Smooth muscle cell (in vitro differentiated cells): ENCODE results near the gene AFAP1. TPM values are rescaled to one million over a fixed set of nuclear protein-coding genes. Genes with fewer than 3 reads are reported as not detected.
A peak's percentile ranks its signal among the peaks of the same experiment; 100 is the strongest.

ENCODE experiments used
- DNase-seq: peaks from one replicate; lab custom pipeline; 2025; ENCODE audit not compliant: unreplicated experiment; lab: John Stamatoyannopoulos, UW
- H2AFZ ChIP-seq: fragments of 200-600 bp; sonication (generic); 2 replicates; pipeline ENCODE4 v1.6.0; 2016; ENCODE audit warnings: antibody characterized with exemption, low read depth, mild to moderate bottlenecking
- H3F3A ChIP-seq: fragments of 200-600 bp; sonication (generic); 2 replicates; pipeline ENCODE4 v1.6.0; 2017; ENCODE audit warnings: antibody characterized with exemption, low read depth
- H3K27ac ChIP-seq: fragments of 200-600 bp; sonication (generic); 2 replicates; pipeline ENCODE4 v1.5.1; 2016; ENCODE audit warnings: low read depth, mild to moderate bottlenecking
- H3K27me3 ChIP-seq: fragments of 200-600 bp; sonication (generic); 2 replicates; pipeline ENCODE4 v1.6.1; 2016; ENCODE audit warnings: low read depth, mild to moderate bottlenecking
- H3K36me3 ChIP-seq: fragments of 200-600 bp; sonication (generic); 2 replicates; pipeline ENCODE4 v1.5.1; 2016; ENCODE audit warnings: low read depth
- H3K4me1 ChIP-seq: fragments of 200-600 bp; sonication (generic); 2 replicates; pipeline ENCODE4 v1.5.1; 2016; ENCODE audit warnings: low read depth
- H3K4me2 ChIP-seq: fragments of 200-600 bp; sonication (generic); 2 replicates; pipeline ENCODE4 v1.6.0; 2016; ENCODE audit warnings: mild to moderate bottlenecking
- H3K4me3 ChIP-seq: fragments of 200-600 bp; sonication (generic); 2 replicates; pipeline ENCODE4 v1.5.1; 2016; ENCODE audit warnings: mild to moderate bottlenecking
- H3K79me2 ChIP-seq: fragments of 200-600 bp; sonication (generic); 2 replicates; pipeline ENCODE4 v1.6.0; 2016; ENCODE audit warnings: low read depth, mild to moderate bottlenecking
- H3K9ac ChIP-seq: fragments of 200-600 bp; sonication (generic); 2 replicates; pipeline ENCODE4 v1.6.0; 2016; ENCODE audit warnings: low read depth
- H3K9me3 ChIP-seq: fragments of 200-600 bp; sonication (generic); replicated peaks from 2 replicates; pipeline ENCODE4 v1.5.1; 2016; ENCODE audit warnings: low read depth
- H4K20me1 ChIP-seq: fragments of 200-600 bp; sonication (generic); 2 replicates; pipeline ENCODE4 v1.6.0; 2016; ENCODE audit warnings: low read depth
- WGBS: methylation state at CpG from one replicate; pipeline ENCODE4 v1.1.7; 2016; ENCODE audit warnings: low lambda C conversion rate; 5-methylcytosine and 5-hydroxymethylcytosine counted together
- polyA plus RNA-seq: library from polyadenylated mRNA; unstranded; fragments of >200 nt; fragmentation: Nextera tagmentation; extraction: Ambion mirVana; gene quantifications from 2 replicates; pipeline ENCODE4 v1.2.1, GENCODE V29; 2016
- total RNA-seq: library from RNA; depleted of rRNA; stranded (reverse); fragments of >200 nt; gene quantifications from 2 replicates; pipeline ENCODE4 v1.2.3, GENCODE V29; 2014
- TF ChIP-seq, protein P1 (sequence below): fragments of 200-600 bp; sonication (generic); IDR thresholded peaks from 2 replicates; pipeline ENCODE4 v1.5.1; 2017; ENCODE audit warnings: borderline replicate concordance, mild to moderate bottlenecking, antibody characterized with exemption; ENCODE audit not compliant: insufficient read depth, poor library complexity, severe bottlenecking

AFAP1 gene
- total and polyA plus RNA-seq, 2 experiments from 2014 or later: 12.6 to 24.8 TPM

DNA sequence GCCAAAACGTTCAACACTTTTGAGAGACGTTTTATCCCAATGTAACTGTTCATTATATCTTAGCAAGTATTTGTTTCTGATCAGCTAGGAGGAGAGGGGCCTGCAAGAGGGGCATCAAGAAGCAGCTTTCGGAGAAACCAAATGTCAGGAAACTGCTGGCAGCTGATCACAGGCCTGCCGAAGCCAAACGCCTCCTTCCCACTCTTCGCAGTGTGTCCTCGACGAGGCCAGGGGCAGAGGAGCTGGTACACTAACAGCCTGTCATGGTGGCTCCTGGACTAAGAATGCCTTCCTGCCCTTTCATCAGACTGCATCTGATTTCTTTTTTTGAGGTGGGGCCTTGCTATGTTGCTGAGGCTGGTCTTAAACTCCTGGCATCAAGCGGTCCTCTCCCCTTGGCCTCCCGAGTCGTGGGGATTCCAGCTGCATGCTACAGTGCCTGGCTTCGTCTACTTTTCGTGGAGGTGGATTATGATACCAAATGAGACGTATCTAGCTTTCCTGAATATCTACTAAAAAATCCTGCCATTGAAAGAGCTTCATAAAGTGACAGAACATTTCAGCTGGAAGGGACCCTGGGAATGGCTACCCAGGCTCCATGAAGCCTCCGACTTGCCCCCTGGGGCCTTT is 134.8 kb downstream of the AFAP1 start:
- no peak overlapping the region for H3K27ac ChIP-seq
- peaks cover 14% of the 10 kb centered on the region for H3K36me3 ChIP-seq
- DNase-seq: no peak
- no peak overlapping the region for H3K9ac ChIP-seq
- no peak overlapping the region for H3K4me3 ChIP-seq
- peaks cover 14% of the 10 kb centered on the region for H3K4me1 ChIP-seq
- H4K20me1 ChIP-seq: peaks cover 22% of the 10 kb centered on the region
- H3K79me2 ChIP-seq: no peaks in the 10 kb centered on the region
- TF ChIP-seq, protein P1, sequence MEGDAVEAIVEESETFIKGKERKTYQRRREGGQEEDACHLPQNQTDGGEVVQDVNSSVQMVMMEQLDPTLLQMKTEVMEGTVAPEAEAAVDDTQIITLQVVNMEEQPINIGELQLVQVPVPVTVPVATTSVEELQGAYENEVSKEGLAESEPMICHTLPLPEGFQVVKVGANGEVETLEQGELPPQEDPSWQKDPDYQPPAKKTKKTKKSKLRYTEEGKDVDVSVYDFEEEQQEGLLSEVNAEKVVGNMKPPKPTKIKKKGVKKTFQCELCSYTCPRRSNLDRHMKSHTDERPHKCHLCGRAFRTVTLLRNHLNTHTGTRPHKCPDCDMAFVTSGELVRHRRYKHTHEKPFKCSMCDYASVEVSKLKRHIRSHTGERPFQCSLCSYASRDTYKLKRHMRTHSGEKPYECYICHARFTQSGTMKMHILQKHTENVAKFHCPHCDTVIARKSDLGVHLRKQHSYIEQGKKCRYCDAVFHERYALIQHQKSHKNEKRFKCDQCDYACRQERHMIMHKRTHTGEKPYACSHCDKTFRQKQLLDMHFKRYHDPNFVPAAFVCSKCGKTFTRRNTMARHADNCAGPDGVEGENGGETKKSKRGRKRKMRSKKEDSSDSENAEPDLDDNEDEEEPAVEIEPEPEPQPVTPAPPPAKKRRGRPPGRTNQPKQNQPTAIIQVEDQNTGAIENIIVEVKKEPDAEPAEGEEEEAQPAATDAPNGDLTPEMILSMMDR: no peak
- H3K9me3 ChIP-seq: no peaks in the 10 kb centered on the region
- 91% methylated on average over 15 of the region's 15 CpGs for WGBS
- H3F3A ChIP-seq: peaks cover 13% of the 10 kb centered on the region
- no peak overlapping the region for H3K4me2 ChIP-seq
- H2AFZ ChIP-seq: no peak overlapping the region
- H3K27me3 ChIP-seq: no peaks in the 10 kb centered on the region

DNA sequence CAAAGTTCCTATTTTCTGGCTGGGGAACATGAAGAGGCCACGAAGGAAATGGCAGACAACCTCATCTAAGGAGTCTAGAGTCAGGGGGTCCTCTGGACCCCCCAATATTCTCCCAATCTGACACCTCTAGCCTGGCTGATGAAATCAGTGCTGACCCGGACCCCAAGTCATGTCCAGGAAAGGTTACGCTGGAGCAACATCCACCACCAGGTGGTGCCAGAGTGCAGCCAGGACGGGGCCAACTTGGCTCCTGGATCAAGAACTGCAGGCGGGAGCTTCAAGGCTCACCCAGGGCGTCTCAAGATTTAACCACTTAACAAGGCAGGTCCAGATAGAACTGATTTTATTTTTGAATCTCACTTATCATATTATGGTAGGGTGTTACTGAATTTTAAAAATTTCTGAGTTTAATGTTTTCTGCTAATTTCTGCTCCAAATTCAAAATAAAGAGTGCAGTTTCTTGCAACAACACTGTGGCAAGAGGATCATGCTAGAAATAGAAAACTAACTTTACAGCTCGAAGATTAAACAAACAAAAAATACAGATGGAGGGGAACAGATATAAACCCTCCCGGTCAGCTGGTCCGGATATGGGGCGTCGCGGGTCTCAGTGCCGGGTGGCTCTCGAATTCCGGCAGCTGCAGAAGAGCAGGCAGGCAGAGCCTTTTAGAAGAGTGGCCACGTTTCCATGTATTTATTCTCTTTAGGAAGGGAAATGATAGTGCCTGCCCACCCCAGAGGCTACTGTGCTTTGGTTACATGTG is 135.5 kb downstream of the AFAP1 start:
- Histone ChIP-seq H3K4me1 (peaks cover 14% of the 10 kb centered on the region), H3K79me2 (no peaks in the 10 kb centered on the region), H4K20me1 (peaks cover 22% of the 10 kb centered on the region), H3K4me2 (no peak overlapping the region), H3K4me3 (no peak overlapping the region), H3K27me3 (no peaks in the 10 kb centered on the region), H3K9ac (no peak overlapping the region), H2AFZ (no peak overlapping the region), H3K27ac (no peak overlapping the region), H3F3A (peaks cover 9% of the 10 kb centered on the region), H3K9me3 (no peaks in the 10 kb centered on the region), H3K36me3 (peaks cover 14% of the 10 kb centered on the region)
- peak; percentile 46 for DNase-seq
- 58% methylated on average over 16 of the region's 16 CpGs for WGBS
- TF ChIP-seq, protein P1: peak; percentile 98

DNA sequence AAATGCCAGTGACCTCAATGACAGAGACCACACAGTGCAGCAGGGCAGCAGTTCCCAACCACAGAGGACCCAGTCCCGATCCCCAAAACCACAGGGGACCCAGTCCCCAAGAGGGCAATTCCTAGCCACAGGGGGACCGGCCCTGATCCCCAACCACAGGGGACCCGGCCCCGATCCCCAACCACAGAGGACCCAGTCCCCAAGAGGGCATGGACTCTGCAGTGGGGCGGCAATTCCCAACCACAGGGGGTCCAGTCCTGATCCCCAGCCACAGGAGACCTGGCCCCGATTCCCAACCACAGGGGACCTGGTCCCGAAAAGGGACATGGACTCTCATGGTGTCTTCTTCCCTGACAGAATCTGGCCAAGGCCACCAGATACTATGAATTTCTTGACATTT is 136.3 kb downstream of the AFAP1 start:
- Histone ChIP-seq H3K79me2 (no peaks in the 10 kb centered on the region), H3K9ac (no peak overlapping the region), H2AFZ (no peak overlapping the region), H3K27me3 (no peaks in the 10 kb centered on the region), H3K36me3 (peaks cover 12% of the 10 kb centered on the region), H3K9me3 (no peaks in the 10 kb centered on the region), H3K27ac (no peak overlapping the region), H3K4me3 (no peak overlapping the region), H3K4me1 (peaks cover 14% of the 10 kb centered on the region), H3K4me2 (no peak overlapping the region), H3F3A (peaks cover 3% of the 10 kb centered on the region), H4K20me1 (peaks cover 22% of the 10 kb centered on the region)
- TF ChIP-seq, protein P1: no peak
- no peak for DNase-seq
- WGBS: 94% methylated on average over 7 of the region's 7 CpGs
